CD4-positive, alpha-beta T cell treated with Interleukin-6 for 4 hours (primary cell): Measurements from ENCODE around the gene CTNNBL1.
"Not testable (repeated sequence)": the region's sequence is repeated elsewhere in the genome, so short reads cannot be mapped to it uniquely, and the experiment has no call there.

ENCODE experiments used
- DNase-seq: peaks from one replicate; pipeline ENCODE4 v3.0.0-alpha.2; 2020; ENCODE audit warnings: mixed read lengths

The CTNNBL1 gene

GRCh38 chr20:37833221-37833896 lies 139.5 kb downstream of the CTNNBL1 start:
- no peak for DNase-seq

GRCh38 chr20:37836926-37837325 lies 143.1 kb downstream of the CTNNBL1 start:
- no peak for DNase-seq

- DNase-seq, result no peak
These were observed 144.1 kb downstream of the CTNNBL1 start for GRCh38 chr20:37837924-37838323.

- no peak for DNase-seq
These were observed 145.1 kb downstream of the CTNNBL1 start for GRCh38 chr20:37838769-37839431.

- no peak for DNase-seq
These were observed 145.6 kb downstream of the CTNNBL1 start for GRCh38 chr20:37839432-37839827.

GRCh38 chr20:37839955-37840354 lies 146.1 kb downstream of the CTNNBL1 start:
- DNase-seq, result no peak

GRCh38 chr20:37841389-37841788 lies 147.6 kb downstream of the CTNNBL1 start:
- no peak for DNase-seq

- no peak for DNase-seq
These were observed 148.1 kb downstream of the CTNNBL1 start for GRCh38 chr20:37841971-37842370.

- DNase-seq, result no peak
These were observed 151.4 kb downstream of the CTNNBL1 start for GRCh38 chr20:37845241-37845681.

- DNase-seq, result no peak
These were observed 152.0 kb downstream of the CTNNBL1 start for GRCh38 chr20:37845878-37846277.

- DNase-seq, result no peak
These were observed 152.7 kb downstream of the CTNNBL1 start for GRCh38 chr20:37846573-37846972.

- DNase-seq, result no peak
These were observed 154.9 kb downstream of the CTNNBL1 start for GRCh38 chr20:37848706-37849105.

GRCh38 chr20:37849156-37849555 lies 155.3 kb downstream of the CTNNBL1 start:
- DNase-seq, result no peak

GRCh38 chr20:37849566-37849965 lies 155.7 kb downstream of the CTNNBL1 start:
- no peak for DNase-seq

GRCh38 chr20:37850036-37850592 lies 156.3 kb downstream of the CTNNBL1 start:
- DNase-seq, result no peak

GRCh38 chr20:37850724-37851355 lies 157.0 kb downstream of the CTNNBL1 start:
- no peak for DNase-seq

GRCh38 chr20:37852666-37853065 lies 158.8 kb downstream of the CTNNBL1 start:
- DNase-seq, result no peak

- DNase-seq, result no peak
These were observed 160.1 kb downstream of the CTNNBL1 start for GRCh38 chr20:37853823-37854375.

- DNase-seq, result not testable (repeated sequence)
These were observed 162.2 kb downstream of the CTNNBL1 start for GRCh38 chr20:37856034-37856433.

- no peak for DNase-seq
These were observed 163.3 kb downstream of the CTNNBL1 start for GRCh38 chr20:37856932-37857660.

GRCh38 chr20:37859406-37860171 lies 165.8 kb downstream of the CTNNBL1 start:
- no peak for DNase-seq

- no peak for DNase-seq
These were observed 169.5 kb downstream of the CTNNBL1 start for GRCh38 chr20:37863289-37863688.
